22Rv1 (cell line): Measurements from ENCODE around the gene COLEC12.

Source experiments
- CTCF ChIP-seq: fragments of 450-650 bp; IDR thresholded peaks from 2 replicates; pipeline ENCODE4 v1.5.1; 2017; ENCODE audit warnings: mild to moderate bottlenecking
- ZFX ChIP-seq: fragments of 450-650 bp; IDR thresholded peaks from 2 replicates; pipeline ENCODE4 v1.6.1; 2017; ENCODE audit warnings: antibody characterized with exemption, borderline replicate concordance

- no peak for TF ChIP-seq CTCF
- no peak for TF ChIP-seq ZFX
These were observed 180.3 kb downstream of the COLEC12 start for GRCh38 chr18:320155-320554.
